Chondrocyte (in vitro differentiated cells): ENCODE data around the gene ALDH3A2. TPM values are rescaled to one million over a fixed set of nuclear protein-coding genes. Genes with fewer than 3 reads are reported as not detected.

Source experiments
- DNase-seq: peaks from one replicate; pipeline ENCODE4 v3.0.0; 2021; ENCODE audit warnings: mixed read lengths, low spot score
- H3K27ac Mint-ChIP-seq: one replicate; pipeline ENCODE4 v1.8.0; 2021; ENCODE audit warnings: mild to moderate bottlenecking, moderate library complexity, mixed read lengths; ENCODE audit not compliant: unreplicated experiment
- H3K27me3 Mint-ChIP-seq: 2 replicates; pipeline ENCODE4 v1.8.0; 2021; ENCODE audit warnings: low read depth, mixed read lengths
- H3K36me3 Mint-ChIP-seq: 2 replicates; pipeline ENCODE4 v1.8.0; 2021; ENCODE audit warnings: low read depth, mixed read lengths
- H3K4me1 Mint-ChIP-seq: 2 replicates; pipeline ENCODE4 v1.8.0; 2021; ENCODE audit warnings: low read depth, mild to moderate bottlenecking, mixed read lengths
- H3K4me3 Mint-ChIP-seq: one replicate; pipeline ENCODE4 v1.8.0; 2021; ENCODE audit warnings: mild to moderate bottlenecking, moderate library complexity, mixed read lengths; ENCODE audit not compliant: unreplicated experiment
- H3K9me3 Mint-ChIP-seq: 2 replicates; pipeline ENCODE4 v1.8.0; 2021; ENCODE audit warnings: low read depth, mixed read lengths
- total RNA-seq: library from RNA; stranded (reverse); gene quantifications from 3 replicates; pipeline ENCODE4 v1.2.1, GENCODE V29; 2021
- TF ChIP-seq, protein P1 (sequence below): fragments of 200-600 bp; sonication (generic); IDR thresholded peaks from 2 replicates; pipeline ENCODE4 v1.5.0; 2021; ENCODE audit warnings: antibody characterized with exemption, mild to moderate bottlenecking, moderate library complexity

ALDH3A2 gene
- total RNA-seq, 1 donor from 2014 or later = 26.5 TPM

DNA sequence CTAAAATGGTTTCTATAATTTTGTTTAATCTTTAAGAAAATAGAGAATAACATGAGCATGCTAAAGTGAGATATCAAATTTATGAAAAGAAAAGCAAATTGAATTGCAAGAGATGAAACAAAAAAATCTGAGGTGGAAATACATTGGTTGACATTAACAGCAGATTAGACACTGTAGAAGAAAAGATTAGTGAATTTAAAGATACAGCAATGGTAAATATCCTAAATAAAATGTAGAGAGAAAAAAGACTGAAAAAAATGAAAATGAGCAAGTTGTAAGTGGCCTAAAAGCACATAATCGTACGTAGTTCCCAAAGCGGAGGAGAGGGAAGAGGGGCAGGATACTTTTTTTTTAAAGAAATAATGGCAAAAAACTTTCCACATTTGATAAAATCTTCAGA is 30.5 kb upstream of the ALDH3A2 start:
- no peak for DNase-seq
- TF ChIP-seq, protein P1, sequence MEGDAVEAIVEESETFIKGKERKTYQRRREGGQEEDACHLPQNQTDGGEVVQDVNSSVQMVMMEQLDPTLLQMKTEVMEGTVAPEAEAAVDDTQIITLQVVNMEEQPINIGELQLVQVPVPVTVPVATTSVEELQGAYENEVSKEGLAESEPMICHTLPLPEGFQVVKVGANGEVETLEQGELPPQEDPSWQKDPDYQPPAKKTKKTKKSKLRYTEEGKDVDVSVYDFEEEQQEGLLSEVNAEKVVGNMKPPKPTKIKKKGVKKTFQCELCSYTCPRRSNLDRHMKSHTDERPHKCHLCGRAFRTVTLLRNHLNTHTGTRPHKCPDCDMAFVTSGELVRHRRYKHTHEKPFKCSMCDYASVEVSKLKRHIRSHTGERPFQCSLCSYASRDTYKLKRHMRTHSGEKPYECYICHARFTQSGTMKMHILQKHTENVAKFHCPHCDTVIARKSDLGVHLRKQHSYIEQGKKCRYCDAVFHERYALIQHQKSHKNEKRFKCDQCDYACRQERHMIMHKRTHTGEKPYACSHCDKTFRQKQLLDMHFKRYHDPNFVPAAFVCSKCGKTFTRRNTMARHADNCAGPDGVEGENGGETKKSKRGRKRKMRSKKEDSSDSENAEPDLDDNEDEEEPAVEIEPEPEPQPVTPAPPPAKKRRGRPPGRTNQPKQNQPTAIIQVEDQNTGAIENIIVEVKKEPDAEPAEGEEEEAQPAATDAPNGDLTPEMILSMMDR = no peak
- Mint-ChIP-seq H3K36me3 (peaks cover 16% of the 10 kb centered on the region), H3K4me3 (no peak overlapping the region), H3K27me3 (no peaks in the 10 kb centered on the region), H3K4me1 (no peaks in the 10 kb centered on the region), H3K27ac (no peak overlapping the region), H3K9me3 (peaks cover 35% of the 10 kb centered on the region)

DNA sequence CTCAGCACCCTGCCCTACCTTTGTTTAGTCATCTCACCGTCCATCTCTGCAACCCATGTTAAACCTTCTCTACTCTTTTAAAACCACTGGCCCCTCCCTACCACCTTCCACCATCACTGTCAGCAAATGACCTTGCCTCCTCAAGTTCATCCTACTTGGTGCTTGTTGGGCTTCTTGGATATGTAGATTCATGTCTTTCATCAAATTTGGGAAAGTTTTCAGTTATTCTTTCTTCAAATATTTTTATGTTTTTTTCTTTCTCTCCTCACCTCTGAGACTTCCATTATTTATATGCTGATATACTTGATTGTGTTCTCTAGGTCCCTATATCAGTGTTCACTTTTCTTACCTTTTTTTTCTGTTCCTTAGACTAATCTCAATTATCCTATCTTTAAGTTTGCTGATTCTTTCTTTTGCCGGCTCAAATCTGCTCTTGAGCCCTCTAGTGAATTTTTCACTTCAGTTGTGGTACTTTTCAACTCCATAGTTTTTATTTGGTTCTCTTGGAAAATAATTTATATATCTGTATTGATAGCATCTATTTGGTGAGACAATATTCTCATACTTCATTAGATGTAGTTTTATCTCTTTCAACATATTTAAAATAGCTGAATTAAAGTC is 28.7 kb upstream of the ALDH3A2 start:
- no peak for DNase-seq
- Mint-ChIP-seq H3K27ac (no peak overlapping the region), H3K27me3 (no peaks in the 10 kb centered on the region), H3K36me3 (peaks cover 16% of the 10 kb centered on the region), H3K9me3 (peaks cover 35% of the 10 kb centered on the region), H3K4me3 (no peak overlapping the region), H3K4me1 (no peaks in the 10 kb centered on the region)
- TF ChIP-seq, protein P1 = no peak

DNA sequence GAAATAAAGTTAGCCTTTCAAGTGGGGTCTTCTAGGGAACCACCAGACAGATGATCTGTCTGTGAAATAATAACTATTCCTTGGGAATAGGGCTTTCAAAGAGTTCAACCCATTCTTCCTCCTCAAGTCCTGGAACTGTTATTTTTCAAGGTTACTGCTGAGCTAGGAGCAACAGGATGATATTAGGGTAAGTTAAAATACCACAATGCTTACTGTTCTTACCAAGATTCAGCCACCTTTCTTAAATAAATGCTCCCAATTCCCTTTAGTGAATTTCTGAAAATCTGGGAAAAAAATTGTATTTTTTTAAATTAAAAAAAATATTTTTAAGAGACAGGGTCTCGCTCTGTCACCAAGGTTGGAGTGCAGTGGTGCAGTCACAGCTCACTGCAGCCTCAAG is 26.9 kb upstream of the ALDH3A2 start:
- H3K9me3 Mint-ChIP-seq = peaks cover 35% of the 10 kb centered on the region
- DNase-seq = no peak
- no peak overlapping the region for H3K4me3 Mint-ChIP-seq
- TF ChIP-seq, protein P1 = no peak
- H3K36me3 Mint-ChIP-seq = peaks cover 16% of the 10 kb centered on the region
- no peaks in the 10 kb centered on the region for H3K4me1 Mint-ChIP-seq
- H3K27ac Mint-ChIP-seq = no peak overlapping the region
- H3K27me3 Mint-ChIP-seq = no peaks in the 10 kb centered on the region

DNA sequence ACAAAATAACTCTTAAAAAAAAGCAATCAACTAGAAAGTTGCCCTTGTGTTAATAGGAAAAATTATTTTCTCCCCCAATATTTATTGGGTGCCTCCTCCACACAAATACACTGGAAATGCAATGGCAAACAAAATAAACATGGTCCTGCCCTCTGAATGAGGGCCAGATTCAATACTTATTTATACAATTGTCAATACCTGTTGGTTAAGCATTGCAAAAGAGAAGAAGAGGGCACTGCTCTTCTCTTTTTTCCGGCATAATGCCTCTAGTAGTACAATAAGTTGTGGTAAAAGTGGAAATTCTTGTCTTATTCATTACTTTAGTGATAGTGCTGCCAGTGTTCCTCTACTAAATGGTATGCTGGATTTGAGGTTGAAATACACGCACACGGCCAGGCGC is 22.5 kb upstream of the ALDH3A2 start:
- Mint-ChIP-seq H3K9me3 (peaks cover 2% of the 10 kb centered on the region), H3K27ac (no peak overlapping the region), H3K36me3 (peaks cover 1% of the 10 kb centered on the region), H3K4me3 (no peak overlapping the region), H3K4me1 (peaks cover 7% of the 10 kb centered on the region), H3K27me3 (no peaks in the 10 kb centered on the region)
- DNase-seq = no peak
- TF ChIP-seq, protein P1 = no peak

DNA sequence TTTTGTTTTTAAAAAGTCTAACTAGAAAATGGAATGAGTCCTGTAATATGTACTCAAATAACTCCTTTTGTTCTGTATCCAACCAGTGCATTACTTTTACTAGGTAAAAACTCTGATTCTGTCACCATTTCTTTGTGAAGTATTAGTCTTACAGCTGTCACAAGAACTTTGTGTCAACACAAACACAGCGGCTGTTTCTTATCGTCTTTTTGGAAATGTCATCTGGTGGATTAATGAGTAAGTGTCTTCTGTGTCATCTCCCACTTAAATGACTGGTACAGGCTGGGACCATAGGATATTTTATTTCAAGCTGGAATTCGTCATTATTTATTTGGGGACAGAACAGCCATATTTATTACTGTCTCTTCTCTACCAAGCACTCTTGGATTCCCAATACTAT is 19.1 kb upstream of the ALDH3A2 start:
- DNase-seq = no peak
- no peak overlapping the region for H3K4me3 Mint-ChIP-seq
- H3K27ac Mint-ChIP-seq = no peak overlapping the region

More for the DNA sequence above, 19.1 kb upstream of the ALDH3A2 start:
- H3K4me1 Mint-ChIP-seq = peaks cover 16% of the 10 kb centered on the region
- H3K36me3 Mint-ChIP-seq = no peaks in the 10 kb centered on the region
- TF ChIP-seq, protein P1 = no peak
- H3K9me3 Mint-ChIP-seq = no peaks in the 10 kb centered on the region
- no peaks in the 10 kb centered on the region for H3K27me3 Mint-ChIP-seq
